Heart right ventricle (tissue), 16 donors: ENCODE measurements around the gene CCL5. TPM values are rescaled to one million over a fixed set of nuclear protein-coding genes. Genes with fewer than 3 reads are reported as not detected.

Source experiments
- ATAC-seq, 8 donors: fragments of 200-7000 bp; cut with Tn5 transposase; one replicate each; pipeline ENCODE4 v1.9.1; 2020; ENCODE audit warnings: mild to moderate bottlenecking in 8 of 8, moderate library complexity in 8 of 8, moderate number of reproducible peaks in 1 of 8
- DNase-seq, 2 donors: peaks; one replicate each; pipeline ENCODE4 v3.0.0-alpha.2; 2020
- H3K27ac ChIP-seq, 10 donors: fragments of 200-600 bp; sonication (generic) in 2 of 10; one replicate each; pipeline versions ENCODE4 v1.5.0 to v1.8.0; 2020 to 2022; ENCODE audit warnings: mild to moderate bottlenecking in 3 of 10
- H3K27me3 ChIP-seq, 7 donors: fragments of 200-600 bp; one replicate each; pipeline ENCODE4 v1.8.0; 2021 to 2022; ENCODE audit warnings: mild to moderate bottlenecking in 2 of 7
- H3K36me3 ChIP-seq, 9 donors: fragments of 200-600 bp; sonication (generic) in 1 of 9; one replicate each; pipeline versions ENCODE4 v1.5.0 to v1.8.0; 2020 to 2022; ENCODE audit warnings: mild to moderate bottlenecking in 2 of 9
- H3K4me1 ChIP-seq, 9 donors: fragments of 200-600 bp; sonication (generic) in 1 of 9; one replicate each; pipeline versions ENCODE4 v1.5.0 to v1.8.0; 2020 to 2022; ENCODE audit warnings: mild to moderate bottlenecking in 4 of 9
- H3K4me3 ChIP-seq, 10 donors: fragments of 200-600 bp; sonication (generic) in 2 of 10; one replicate each; pipeline versions ENCODE4 v1.5.0 to v1.8.0; 2020 to 2022; ENCODE audit warnings: mild to moderate bottlenecking in 7 of 10, moderate library complexity in 2 of 10
- H3K9me3 ChIP-seq, 11 donors: fragments of 200-600 bp in 10 of 11; sonication (generic) in 2 of 11; one replicate each; pipeline versions ENCODE4 v1.5.0 to v1.8.0; 2013 to 2022; ENCODE audit warnings: mild to moderate bottlenecking in 2 of 11, control low read depth in 1 of 11, moderate library complexity in 1 of 11
- WGBS, 2 donors: extraction: QIAGEN DNeasy Blood & Tissue Kit; methylation state at CpG; one replicate each; pipeline ENCODE4 v1.1.7; 2013; ENCODE audit warnings: inconsistent platforms in 1 of 2; 5-methylcytosine and 5-hydroxymethylcytosine counted together
- intact Hi-C, 10 donors: fragments of 100-400 bp; cut with DNase I; formaldehyde crosslinking; loops; one replicate each; pipeline versions ENCODE4 v1.11.1 to v1.14.2; 2022
- long read RNA-seq, 3 donors: library from polyadenylated mRNA; unstranded; transcript quantifications; one replicate each; pipeline ENCODE4 v2.0.0, GENCODE V29; 2020 to 2021
- polyA plus RNA-seq, 2 donors: library from polyadenylated mRNA; stranded (reverse); fragments of 200-250 nt; gene quantifications; one replicate each; pipeline ENCODE4 v1.2.3, GENCODE V29; 2013
- total RNA-seq, 10 donors: library from RNA; stranded (reverse); fragmentation: NEBNext Ultra II Directional in 3 of 10; extraction: Animal tissue kit (Norgen Biotek cat#: 25700) in 3 of 10; gene quantifications; one replicate each; pipeline versions ENCODE4 v1.2.1 to v1.2.4, GENCODE V29; 2021 to 2023
- TF ChIP-seq, protein P1 (sequence below), 9 donors: fragments of 200-600 bp; sonication (generic) in 2 of 9; IDR thresholded peaks; one replicate each; pipeline versions ENCODE4 v1.5.0 to v1.8.0; 2021 to 2022; ENCODE audit warnings: antibody characterized with exemption in 9 of 9, mild to moderate bottlenecking in 5 of 9, moderate library complexity in 1 of 9
- donor health status: Arrhythmogenic right ventricular cardiomyopathy.
- donor health status: ischemic (EF 13 %, LVEDD 7.1; RV severe dilation, severe dysfunction).
- donor health status: healthy with polysubstance abuse.
- donor health status: DM: no; HTN: yes; CAD: no.
- donor health status: DM: no; HTN: no; CAD: no.
- donor health status: ischemic (EF 25% LVEDD 6.9; RV normal size, moderate dysfunction).
- donor health status: ischemic (EF 25% LVEDD 5.7; RV mildly dilated, moderate dysfunction).
- donor health status: healthy.
- donor health status: DM: yes; HTN: yes; CAD: no.
- donor health status: Ischemic cardiomyopathy.
- donor health status: ischemic (EF 35%, LVEDD 5.7; RV mildly dilated, moderate dysfunction).
- donor health status: nonischemic (EF 11% LVEDD 7.7; RV severe dilation, severe dysfunction).
- donor health status: DM: yes; HTN: yes; CAD: no.
- donor health status: PGD.
- donor health status: ischemic (EF 29% LVEDD 5.4; RV normal size, mild dysfunction).
- donor health status: nonischemic (EF 23%, LVEDD 6.1; RV moderate dilation, normal function).

The CCL5 gene
- total RNA-seq, result 10 to 100 TPM in 1 of 10 donors, 1 to 10 TPM in 6, under 1 TPM in 3; 0.47 to 29.8 (median 1.3) TPM
- 1 to 10 TPM; 1.5 to 1.8 TPM for polyA plus RNA-seq
- long read RNA-seq, donor 1, partial matches to known transcripts, result 0 of 4 reads
- long read RNA-seq, donor 1, other reads (novel, unspliced or antisense), result 0 of 4 reads
- long read RNA-seq, donor 2, result 0 reads
- long read RNA-seq, donor 3, partial matches to known transcripts, result 0 of 1 reads
- long read RNA-seq, donor 3, other reads (novel, unspliced or antisense), result 0 of 1 reads

DNA sequence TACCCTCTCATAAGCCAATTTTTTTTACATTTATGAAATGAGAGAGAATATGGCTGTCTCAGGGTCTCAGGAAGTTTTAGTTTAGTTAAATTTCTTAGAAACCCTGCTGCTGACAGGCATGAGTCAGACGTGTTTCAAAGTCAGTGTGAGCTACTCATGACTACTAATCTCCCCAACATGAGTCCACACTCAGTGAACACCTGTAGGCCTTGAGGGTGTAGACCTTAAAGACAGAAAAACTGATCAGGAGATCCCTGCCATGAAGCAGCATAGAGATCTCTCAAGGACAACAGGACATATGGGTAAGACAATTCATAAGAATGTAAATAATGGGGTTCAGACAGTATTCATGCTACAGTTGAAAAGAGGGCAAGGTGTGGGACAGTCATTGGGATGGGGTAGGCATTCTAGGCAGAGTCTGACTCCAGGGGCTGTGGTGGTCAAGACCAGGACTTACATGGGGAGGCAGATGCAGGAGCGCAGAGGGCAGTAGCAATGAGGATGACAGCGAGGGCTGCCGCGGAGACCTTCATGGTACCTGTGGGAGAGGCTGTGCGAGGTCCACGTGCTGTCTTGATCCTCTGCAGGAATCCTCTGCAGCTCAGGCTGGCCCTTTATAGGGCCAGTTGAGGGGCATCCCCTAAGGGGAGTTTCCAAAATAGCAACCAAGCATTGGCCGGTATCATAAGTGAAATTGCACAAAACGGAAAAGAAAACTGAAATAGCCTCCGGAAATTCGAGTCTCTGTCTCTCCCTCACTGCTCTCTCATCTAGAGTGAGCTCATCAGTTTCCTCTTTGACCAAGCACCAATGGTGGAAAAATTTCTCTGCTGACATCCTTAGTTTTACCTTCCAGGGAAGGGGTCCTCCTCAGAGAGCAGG is at the start of gene CCL5:
Gene CCL5 (minus strand): TSS at position 588 of the 882 bp plus-strand sequence.
- no peak for DNase-seq
- Histone ChIP-seq H3K4me3 (peak within 1 kb of the TSS in 1 of 10 donors; percentile 49), H3K27ac (peak within 1 kb of the TSS in 1 of 10 donors; percentile 57), H3K9me3 (no peaks in the 10 kb centered on the region), H3K27me3 (no peaks in the 10 kb centered on the region), H3K36me3 (no peaks in the 10 kb centered on the region), H3K4me1 (peaks cover 0 to 23% (median 0%) of the 10 kb centered on the region in 9 donors)
- ATAC-seq, result peak in 5 of 8 donors; percentile 24 to 71 (median 38)
- WGBS, 2 donors, result 56 to 69% methylated on average over 11 of the region's 11 CpGs
- intact Hi-C loops, result no loop called here
- TF ChIP-seq, protein P1, sequence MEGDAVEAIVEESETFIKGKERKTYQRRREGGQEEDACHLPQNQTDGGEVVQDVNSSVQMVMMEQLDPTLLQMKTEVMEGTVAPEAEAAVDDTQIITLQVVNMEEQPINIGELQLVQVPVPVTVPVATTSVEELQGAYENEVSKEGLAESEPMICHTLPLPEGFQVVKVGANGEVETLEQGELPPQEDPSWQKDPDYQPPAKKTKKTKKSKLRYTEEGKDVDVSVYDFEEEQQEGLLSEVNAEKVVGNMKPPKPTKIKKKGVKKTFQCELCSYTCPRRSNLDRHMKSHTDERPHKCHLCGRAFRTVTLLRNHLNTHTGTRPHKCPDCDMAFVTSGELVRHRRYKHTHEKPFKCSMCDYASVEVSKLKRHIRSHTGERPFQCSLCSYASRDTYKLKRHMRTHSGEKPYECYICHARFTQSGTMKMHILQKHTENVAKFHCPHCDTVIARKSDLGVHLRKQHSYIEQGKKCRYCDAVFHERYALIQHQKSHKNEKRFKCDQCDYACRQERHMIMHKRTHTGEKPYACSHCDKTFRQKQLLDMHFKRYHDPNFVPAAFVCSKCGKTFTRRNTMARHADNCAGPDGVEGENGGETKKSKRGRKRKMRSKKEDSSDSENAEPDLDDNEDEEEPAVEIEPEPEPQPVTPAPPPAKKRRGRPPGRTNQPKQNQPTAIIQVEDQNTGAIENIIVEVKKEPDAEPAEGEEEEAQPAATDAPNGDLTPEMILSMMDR (IDR thresholded peaks at IDR 0.05), result no peak

DNA sequence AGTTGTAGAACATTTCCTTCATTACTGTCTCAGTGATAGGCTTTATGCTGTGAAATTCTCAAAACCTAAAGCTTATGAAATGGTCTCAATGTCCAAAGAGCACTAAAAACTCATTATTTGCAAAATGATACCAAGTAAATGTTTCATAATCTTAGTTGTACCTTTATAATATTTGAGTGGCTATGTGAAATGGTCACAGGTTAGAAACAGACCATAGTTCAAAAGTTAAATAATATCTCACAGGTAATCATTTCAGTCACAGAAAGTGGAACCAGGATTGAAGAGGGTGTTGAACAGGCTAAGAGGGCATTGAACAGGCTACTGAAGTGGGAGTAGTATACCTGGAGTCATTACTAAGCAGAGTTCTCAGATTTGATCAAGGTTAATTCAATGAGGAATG is 47.6 kb upstream of the CCL5 start:
- ATAC-seq (no peak), DNase-seq (no peak)
- intact Hi-C loops, result no loop called here
- TF ChIP-seq, protein P1 (IDR thresholded peaks at IDR 0.05), result no peak
- Histone ChIP-seq H3K4me1 (peaks cover 0 to 31% (median 12%) of the 10 kb centered on the region in 9 donors), H3K27me3 (peaks cover 0 to 26% (median 12%) of the 10 kb centered on the region in 7 donors), H3K9me3 (no peaks in the 10 kb centered on the region), H3K4me3 (no peak overlapping the region), H3K36me3 (no peaks in the 10 kb centered on the region), H3K27ac (no peak overlapping the region)

DNA sequence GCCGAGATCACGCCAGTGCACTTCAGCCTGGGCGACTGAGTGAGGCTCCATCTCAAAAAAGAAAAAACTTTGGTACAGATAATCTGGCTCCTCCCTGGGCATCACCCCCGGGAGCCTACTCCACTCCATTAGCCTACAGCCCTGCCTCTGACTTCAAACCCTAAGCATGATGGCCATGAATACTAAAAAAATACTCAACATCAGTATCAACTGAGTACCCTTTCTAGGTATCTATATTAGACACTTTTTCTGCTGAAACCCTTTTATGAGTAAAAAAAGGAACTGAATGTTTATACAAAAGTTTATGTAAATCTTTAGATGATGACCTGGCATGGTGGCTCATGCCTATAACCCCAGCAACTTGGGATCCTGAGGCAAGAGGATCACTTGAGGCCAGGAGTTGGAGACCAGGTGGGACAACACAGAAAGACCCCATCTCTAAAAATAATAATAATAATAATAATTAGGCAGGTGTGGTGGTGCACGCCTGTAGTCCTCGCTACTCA is 43.5 kb upstream of the CCL5 start:
- TF ChIP-seq, protein P1 (IDR thresholded peaks at IDR 0.05), result no peak
- no peak for ATAC-seq
- Histone ChIP-seq H3K27me3 (peaks cover 0 to 17% (median 4%) of the 10 kb centered on the region in 7 donors), H3K27ac (no peak overlapping the region), H3K36me3 (no peaks in the 10 kb centered on the region), H3K4me1 (peaks cover 0 to 3% (median 0%) of the 10 kb centered on the region in 9 donors), H3K9me3 (no peaks in the 10 kb centered on the region), H3K4me3 (no peak overlapping the region)
- 95 to 96% methylated on average over 6 of the region's 6 CpGs for WGBS, 2 donors
- DNase-seq, result no peak
- intact Hi-C loops, result no loop called here

DNA sequence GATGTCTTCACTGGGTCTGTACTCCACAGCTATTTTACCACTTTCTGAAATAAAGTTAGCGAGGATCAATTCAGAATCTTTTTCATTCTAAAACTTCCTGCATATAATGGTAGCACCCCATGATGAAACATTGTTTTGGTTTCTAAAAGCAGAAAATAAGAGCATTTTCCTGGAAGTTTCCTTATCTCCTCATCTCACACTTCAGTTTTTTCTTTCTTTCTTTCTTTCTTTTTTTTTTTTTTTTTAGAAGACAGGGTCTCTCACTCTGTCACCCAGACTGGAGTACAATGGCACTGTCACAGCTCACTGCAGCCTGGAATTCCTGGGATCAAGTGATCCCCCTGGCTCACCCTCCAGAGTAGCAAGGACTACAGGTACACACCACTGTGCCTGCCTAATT is 40.1 kb upstream of the CCL5 start:
- no peak for ATAC-seq
- Histone ChIP-seq H3K4me1 (peaks cover 0 to 8% (median 0%) of the 10 kb centered on the region in 9 donors), H3K4me3 (no peak overlapping the region), H3K36me3 (no peaks in the 10 kb centered on the region), H3K27me3 (peaks cover 0 to 11% (median 0%) of the 10 kb centered on the region in 7 donors), H3K27ac (no peak overlapping the region), H3K9me3 (no peaks in the 10 kb centered on the region)
- TF ChIP-seq, protein P1 (IDR thresholded peaks at IDR 0.05), result no peak
- DNase-seq, result no peak
- 98% methylated on average over 1 of the region's 1 CpG for WGBS, 2 donors
- intact Hi-C loops, result no loop called here
